ENCODE data around the gene COL1A1. TPM values are rescaled to one million over a fixed set of nuclear protein-coding genes. Genes with fewer than 3 reads are reported as not detected.
A peak's percentile ranks its signal among the peaks of the same experiment; 100 is the strongest.

Gene COL1A1
- total RNA-seq, 1 experiment from 2014 or later = 104 TPM

DNA sequence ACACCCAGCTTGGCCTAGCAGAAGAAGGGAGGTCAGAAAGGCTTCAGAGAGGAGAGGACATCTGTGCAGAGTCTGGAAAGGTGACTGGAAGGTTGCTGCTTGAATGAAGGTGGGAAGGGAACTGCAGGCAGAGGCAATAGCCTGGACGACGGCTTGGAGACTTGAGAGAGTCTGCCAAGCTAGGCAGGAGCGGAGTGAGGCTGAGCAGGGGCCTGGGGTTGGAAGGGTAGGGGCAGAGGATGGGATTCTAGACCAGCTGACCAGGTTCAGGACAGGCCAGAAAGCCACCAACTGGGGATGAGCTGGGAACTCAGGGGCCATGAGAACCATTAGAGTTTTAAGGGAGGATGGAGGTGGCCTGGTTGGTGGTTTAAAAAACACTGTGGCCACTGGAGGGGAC, 36.0 kb downstream of the COL1A1 start:
- Histone ChIP-seq H2BK120ac (ENCODE audit: low read depth, low read length, poor library complexity, severe bottlenecking) (no peak overlapping the region), H2AK5ac (ENCODE audit: insufficient read length, low read length) (no peak overlapping the region), H3K4me1 (ENCODE audit: insufficient read depth, low read length) (peaks cover 3% of the 10 kb centered on the region; the same call in 1 of the 2 replicates), H3K23ac (ENCODE audit: insufficient read length, low read depth, low read length) (no peak overlapping the region), H4K8ac (replicated peaks; ENCODE audit: insufficient read length, low read depth, low read length) (no peak overlapping the region), H4K5ac (ENCODE audit: insufficient read length, low read depth, low read length) (no peak overlapping the region), H3K18ac (ENCODE audit: insufficient read length, low read depth, low read length) (no peak overlapping the region), H2BK5ac (ENCODE audit: insufficient read length, low read length) (no peak overlapping the region), H3K27me3 (ENCODE audit: insufficient read depth, low read length) (no peaks in the 10 kb centered on the region; the same call in 1 of the 2 replicates), H4K91ac (ENCODE audit: insufficient read length, low read depth, low read length) (no peak overlapping the region), H3K27ac (ENCODE audit: insufficient read length, low read depth, low read length) (no peak overlapping the region), H4K20me1 (ENCODE audit: control insufficient read depth, insufficient read depth, insufficient read length) (no peaks in the 10 kb centered on the region), H3K9me3 (ENCODE audit: control insufficient read depth, low read depth, low read length) (no peaks in the 10 kb centered on the region), H3K79me2 (ENCODE audit: insufficient read depth, low read length) (no peaks in the 10 kb centered on the region), H3K23me2 (ENCODE audit: insufficient read length, low read depth, low read length, poor library complexity, severe bottlenecking) (peaks cover 13% of the 10 kb centered on the region), H3K14ac (ENCODE audit: insufficient read depth, low read length) (no peak overlapping the region), H3K4ac (ENCODE audit: low read depth, low read length) (no peak overlapping the region), H3K4me2 (ENCODE audit: insufficient read depth, insufficient read length, low read length) (no peak overlapping the region), H3T11ph (ENCODE audit: low read length) (no peak overlapping the region), H3K9ac (ENCODE audit: extremely low read depth, insufficient read length, low read length) (no peak overlapping the region), H3K56ac (ENCODE audit: insufficient read length, low read depth, low read length) (no peak overlapping the region), H2BK20ac (ENCODE audit: low read depth, low read length, poor library complexity, severe bottlenecking) (no peak overlapping the region), H2BK15ac (ENCODE audit: low read depth, low read length) (no peak overlapping the region), H3K79me1 (ENCODE audit: insufficient read depth, low read depth, low read length, poor library complexity, severe bottlenecking) (no peaks in the 10 kb centered on the region), H2AFZ (ENCODE audit: low read length) (no peak overlapping the region), H2BK12ac (ENCODE audit: insufficient read length, low read depth, low read length) (no peak overlapping the region)
- no peaks in the 10 kb centered on the region for H3K36me3 Mint-ChIP-seq (ENCODE audit: insufficient read depth in 1 of 3, low read depth in 3 of 3)
- no peak for TF ChIP-seq CTCF (conservative IDR thresholded peaks at IDR 0.05)
- H3K27me3 Mint-ChIP-seq (ENCODE audit: low read depth) = peaks cover 23% of the 10 kb centered on the region
- no peak for DNase-seq
- peak overlapping the region; percentile 5 to 47 (median 45); a peak in 2 of 7 replicates for H3K27ac Mint-ChIP-seq
- H3K9me3 Mint-ChIP-seq = no peaks in the 10 kb centered on the region; a peak in 1 of 5 replicates
- WGBS (ENCODE audit: extremely low coverage, insufficient read length, low lambda C conversion rate) = no CpG with 5 or more reads among the region's 3 CpGs
- no peak overlapping the region for H3K4me3 Mint-ChIP-seq
- H3K4me1 Mint-ChIP-seq = peaks cover 22 to 56% of the 10 kb centered on the region in 2 experiments

Measured in H9 (cell line).